Adipocyte (in vitro differentiated cells): ENCODE results near the gene ZNF48.

Experiments
- DNase-seq: peaks from one replicate; pipeline ENCODE4 v3.0.0-alpha.2; 2015; ENCODE audit warnings: low read depth
- H3K27me3 ChIP-seq: replicated peaks from 2 replicates; pipeline ENCODE4 v1.7.0; 2013; ENCODE audit warnings: mild to moderate bottlenecking, low read length, moderate library complexity; ENCODE audit not compliant: control insufficient read depth, insufficient read depth
- H3K36me3 ChIP-seq: 2 replicates; pipeline ENCODE4 v1.7.0; 2013; ENCODE audit warnings: low read length, mild to moderate bottlenecking, moderate library complexity; ENCODE audit not compliant: control insufficient read depth, insufficient read depth, severe bottlenecking
- H3K4me1 ChIP-seq: 2 replicates; pipeline ENCODE4 v1.7.0; 2013; ENCODE audit warnings: mild to moderate bottlenecking, low read length, moderate library complexity; ENCODE audit not compliant: control insufficient read depth, insufficient read depth
- H3K4me3 ChIP-seq: 2 replicates; pipeline ENCODE4 v1.7.0; 2013; ENCODE audit warnings: mild to moderate bottlenecking, low read length, moderate library complexity
- H3K9ac ChIP-seq: 2 replicates; pipeline ENCODE4 v1.7.0; 2013; ENCODE audit warnings: mild to moderate bottlenecking, low read length, moderate library complexity
- H3K9me3 ChIP-seq: 2 replicates; pipeline ENCODE4 v1.7.0; 2013; ENCODE audit warnings: mild to moderate bottlenecking, low read length, moderate library complexity; ENCODE audit not compliant: control insufficient read depth

Gene ZNF48

DNA sequence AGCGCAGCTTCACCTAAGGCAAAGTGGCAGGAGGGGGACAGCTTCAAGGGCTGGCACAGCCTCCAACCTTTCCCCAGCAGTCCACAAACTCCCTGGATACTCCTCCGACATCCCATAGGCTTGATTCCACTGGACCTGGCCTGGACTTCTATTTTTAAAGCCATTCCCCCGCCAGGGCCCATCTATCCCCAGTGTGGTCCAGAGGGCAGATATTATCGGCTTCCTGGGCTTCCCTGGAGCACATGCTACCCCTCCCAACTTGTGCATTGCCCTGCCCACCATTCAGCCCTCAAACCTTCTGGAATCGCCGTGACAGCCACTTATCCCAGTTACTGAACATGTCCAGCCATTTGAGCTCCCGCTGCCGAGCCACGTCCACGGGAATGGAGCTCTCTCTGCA lies 30.0 kb upstream of the ZNF48 start:
- no peak for DNase-seq
- Histone ChIP-seq H3K9me3 (no peaks in the 10 kb centered on the region), H3K27me3 (no peaks in the 10 kb centered on the region), H3K4me3 (no peak overlapping the region), H3K36me3 (peaks cover 36% of the 10 kb centered on the region), H3K9ac (no peak overlapping the region), H3K4me1 (peaks cover 17% of the 10 kb centered on the region)

DNA sequence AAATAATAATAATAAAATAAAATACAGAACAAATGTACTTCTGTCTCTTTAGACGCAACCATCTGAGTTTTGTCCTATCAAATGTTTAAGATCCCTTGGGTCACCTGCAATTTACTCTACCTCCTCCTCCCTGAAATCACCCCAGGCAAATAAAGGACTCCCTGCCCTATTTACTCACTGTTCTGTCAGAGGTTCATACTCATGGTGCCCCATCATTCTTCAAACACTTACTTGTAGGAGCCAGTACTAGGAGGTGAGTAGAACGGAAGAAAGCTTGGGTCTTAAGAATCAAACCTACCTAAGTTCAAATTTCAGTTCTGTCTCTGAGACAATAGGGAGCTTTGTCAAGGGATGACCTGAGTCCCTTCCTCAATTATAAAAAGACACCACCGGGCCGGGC lies 28.7 kb upstream of the ZNF48 start:
- Histone ChIP-seq H3K9me3 (no peaks in the 10 kb centered on the region), H3K36me3 (peaks cover 25% of the 10 kb centered on the region), H3K27me3 (no peaks in the 10 kb centered on the region), H3K9ac (no peak overlapping the region), H3K4me1 (peaks cover 21% of the 10 kb centered on the region), H3K4me3 (peak overlapping the region; percentile 89)
- no peak for DNase-seq

DNA sequence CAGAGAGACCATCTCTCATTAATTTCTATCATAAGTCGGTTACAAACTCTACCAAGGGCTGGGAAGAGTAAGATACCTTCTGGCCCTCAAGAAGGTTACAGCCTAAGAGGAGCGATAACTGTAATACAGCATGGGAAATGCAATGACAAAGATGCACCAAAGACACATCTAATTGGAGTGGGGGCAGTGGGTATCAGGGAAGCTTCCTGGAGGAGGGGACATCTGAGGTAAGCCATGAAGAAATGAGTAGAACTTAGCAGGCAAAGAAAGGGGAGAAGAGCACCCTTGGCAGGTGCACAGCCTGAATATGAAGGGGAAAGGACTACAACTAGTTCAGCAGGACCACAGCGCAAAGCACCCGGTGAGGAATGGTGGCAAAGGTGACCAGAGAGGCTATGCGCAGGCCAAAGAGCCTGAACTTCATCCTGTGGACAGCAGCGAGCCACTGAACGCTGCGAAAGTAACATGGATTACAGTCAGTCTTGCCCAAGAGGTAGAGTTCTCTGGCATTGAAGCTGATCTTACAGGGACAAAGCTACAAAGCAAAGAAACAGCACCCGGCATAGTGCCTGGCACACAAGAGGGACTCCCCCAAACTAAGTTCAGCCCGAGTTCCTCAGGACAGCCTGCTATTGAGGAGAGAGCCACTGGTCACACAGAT lies 27.7 kb upstream of the ZNF48 start:
- peaks cover 21% of the 10 kb centered on the region for H3K36me3 ChIP-seq
- peak overlapping the region; percentile 77 for H3K9ac ChIP-seq
- peaks cover 21% of the 10 kb centered on the region for H3K4me1 ChIP-seq
- no peaks in the 10 kb centered on the region for H3K27me3 ChIP-seq
- no peak for DNase-seq
- no peaks in the 10 kb centered on the region for H3K9me3 ChIP-seq
- peak overlapping the region; percentile 89 for H3K4me3 ChIP-seq

DNA sequence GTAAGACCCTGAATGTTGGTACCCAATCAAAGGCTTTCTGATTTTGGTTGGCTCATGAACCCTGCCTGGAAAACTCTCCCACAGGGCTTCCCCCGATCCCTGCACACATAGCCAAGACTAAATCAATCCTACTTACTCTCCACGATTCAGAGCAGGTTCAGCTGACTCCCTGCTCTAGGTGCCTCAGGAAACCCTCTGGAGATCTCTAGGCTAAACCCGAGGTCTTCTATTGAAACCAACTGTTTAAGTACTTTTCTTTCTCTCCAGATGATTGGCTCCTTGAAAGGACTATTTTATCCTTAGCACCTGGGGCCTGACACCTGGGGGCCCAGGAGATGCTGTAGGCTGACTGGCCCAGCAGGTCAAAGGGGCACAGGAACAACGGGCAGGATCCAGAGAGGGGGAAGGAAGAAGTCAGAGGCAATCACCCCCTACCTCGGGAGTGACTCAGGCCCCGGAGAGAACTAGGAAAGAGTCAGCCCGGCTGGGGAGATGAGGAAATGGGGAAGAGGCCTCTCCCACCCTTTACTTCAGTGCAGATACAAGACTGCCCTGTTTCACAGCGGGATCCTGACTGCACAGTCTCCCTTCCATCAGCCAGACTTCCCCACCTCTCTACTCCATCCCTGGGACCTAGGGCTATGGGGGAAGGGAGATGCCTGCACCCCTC lies 27.0 kb upstream of the ZNF48 start:
- peak; percentile 81 for DNase-seq

DNA sequence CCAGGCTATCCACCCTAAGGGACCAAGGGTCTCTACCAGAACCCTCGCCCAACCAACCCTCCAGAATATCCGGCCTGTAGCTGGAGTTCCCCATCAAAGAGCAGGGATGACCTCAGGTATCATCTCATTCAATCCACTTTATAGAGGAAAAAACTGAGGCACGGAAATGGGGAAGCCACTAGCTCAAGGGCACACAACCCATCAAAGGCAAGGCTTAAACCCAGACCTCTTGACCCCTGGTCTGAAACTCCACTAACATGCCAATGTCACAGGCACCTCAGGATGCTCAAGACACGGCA lies 26.5 kb upstream of the ZNF48 start:
- Histone ChIP-seq H3K4me3 (peak overlapping the region; percentile 89), H3K4me1 (peaks cover 21% of the 10 kb centered on the region), H3K9me3 (no peaks in the 10 kb centered on the region), H3K36me3 (peaks cover 15% of the 10 kb centered on the region), H3K27me3 (no peaks in the 10 kb centered on the region), H3K9ac (peak overlapping the region; percentile 77)
- DNase-seq: no peak

More for the DNA sequence above, 27.0 kb upstream of the ZNF48 start:
- peak overlapping the region; percentile 89 for H3K4me3 ChIP-seq
- peaks cover 21% of the 10 kb centered on the region for H3K4me1 ChIP-seq
- no peaks in the 10 kb centered on the region for H3K9me3 ChIP-seq
- H3K27me3 ChIP-seq: no peaks in the 10 kb centered on the region
- peaks cover 15% of the 10 kb centered on the region for H3K36me3 ChIP-seq
- peak overlapping the region; percentile 77 for H3K9ac ChIP-seq

DNA sequence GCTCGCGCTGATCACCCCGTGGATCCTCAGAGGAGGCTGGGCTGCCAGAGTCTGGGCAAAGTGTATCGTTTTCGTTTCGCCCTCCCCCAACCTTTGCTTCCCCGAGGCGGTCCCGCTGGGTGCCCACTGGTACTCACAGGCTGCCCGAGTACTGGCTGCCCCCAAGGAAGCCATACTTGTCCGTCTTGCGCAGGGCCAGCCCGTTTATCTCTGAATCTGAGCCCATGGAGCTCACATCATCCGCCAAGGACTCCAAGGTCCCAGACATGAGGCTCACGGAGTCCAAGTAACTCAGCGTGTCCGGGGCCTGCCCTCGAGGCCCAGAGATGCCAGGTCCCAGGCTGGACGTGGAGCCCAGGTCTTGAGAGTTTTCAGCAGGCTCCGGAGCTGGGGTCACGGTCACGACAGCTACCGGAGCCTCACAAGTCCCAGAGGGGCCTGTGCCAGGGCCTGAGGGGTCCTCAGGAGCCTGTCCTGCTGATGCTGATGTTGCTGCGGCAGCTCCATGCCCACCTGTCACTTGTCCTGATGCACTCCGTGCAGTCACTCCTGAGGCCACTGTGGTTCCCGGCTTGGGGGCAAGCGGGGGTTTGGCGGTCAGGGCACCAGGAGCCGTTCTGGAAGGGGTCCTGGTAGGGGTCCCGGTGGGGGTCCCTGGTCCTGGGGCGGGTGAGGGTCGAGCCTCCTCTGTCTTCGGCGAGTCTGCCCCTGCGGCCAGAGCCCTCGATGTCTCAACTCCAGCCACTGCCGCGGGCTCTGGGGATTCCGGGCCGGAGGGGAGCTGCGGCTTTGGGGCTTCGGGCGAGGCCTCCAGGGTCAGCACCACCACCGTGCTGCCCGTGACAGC lies 25.9 kb upstream of the ZNF48 start:
- Histone ChIP-seq H3K4me3 (peak overlapping the region; percentile 89), H3K27me3 (no peaks in the 10 kb centered on the region), H3K9me3 (no peaks in the 10 kb centered on the region), H3K4me1 (peaks cover 21% of the 10 kb centered on the region), H3K36me3 (peaks cover 15% of the 10 kb centered on the region), H3K9ac (peak overlapping the region; percentile 77)
- DNase-seq: peak; percentile 49

- Histone ChIP-seq H3K9me3 (no peaks in the 10 kb centered on the region), H3K36me3 (peaks cover 8% of the 10 kb centered on the region), H3K4me3 (peak overlapping the region; percentile 89), H3K27me3 (no peaks in the 10 kb centered on the region), H3K9ac (peak overlapping the region; percentile 77), H3K4me1 (peaks cover 21% of the 10 kb centered on the region)
- DNase-seq: no peak
Observed at GRCh38 chr16:30369938-30370455, 25.2 kb upstream of the ZNF48 start.

DNA sequence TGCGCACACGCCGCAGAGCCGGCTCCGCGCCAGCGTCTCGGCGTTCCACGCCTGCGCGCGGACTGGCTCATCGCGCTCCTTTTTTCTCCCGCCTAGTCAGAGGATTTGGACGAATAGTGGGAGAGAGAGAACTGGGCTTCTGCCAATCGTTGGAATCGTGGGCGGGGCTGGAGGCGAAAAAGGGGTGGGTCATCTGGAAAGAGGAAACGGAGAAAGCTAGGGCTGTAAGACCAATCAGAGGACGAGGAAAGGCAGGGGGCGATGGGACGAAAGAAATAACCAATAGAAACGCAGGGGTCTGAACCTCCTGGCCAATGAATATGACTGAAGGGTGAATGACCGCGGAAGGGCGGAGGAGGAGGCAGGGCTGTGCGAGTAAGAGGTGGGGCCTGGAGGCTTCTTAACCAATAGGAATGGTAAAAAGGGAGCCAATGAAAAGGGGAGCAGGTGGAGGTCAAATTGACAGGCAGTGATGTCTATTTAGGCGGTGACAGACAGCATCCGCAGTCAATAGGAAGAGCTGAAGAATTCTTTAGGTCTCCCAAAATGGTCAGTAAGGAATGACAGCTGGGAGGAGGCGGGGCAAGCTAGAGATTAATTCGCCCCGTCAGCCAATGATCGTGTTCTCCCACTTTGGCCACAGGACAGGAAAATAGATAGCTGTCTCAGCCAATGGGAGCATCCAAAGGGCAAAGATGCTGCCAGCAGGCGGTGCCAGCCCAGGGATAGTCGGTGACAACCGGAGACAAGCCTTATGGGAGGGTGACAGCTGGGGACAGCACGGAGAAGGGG lies 24.6 kb upstream of the ZNF48 start, which contains the start of gene TBC1D10B:
TSS of gene TBC1D10B (minus strand) at position 39 of the 792 bp plus-strand sequence. CDS start 311 bp downstream, outside the sequence.
- peak; percentile 100 for DNase-seq
- Histone ChIP-seq H3K9ac (peak within 1 kb of the TSS; percentile 87), H3K4me3 (peak within 1 kb of the TSS; percentile 89), H3K9me3 (no peaks in the 10 kb centered on the region), H3K4me1 (peaks cover 21% of the 10 kb centered on the region), H3K27me3 (no peaks in the 10 kb centered on the region), H3K36me3 (peaks cover 3% of the 10 kb centered on the region)

DNA sequence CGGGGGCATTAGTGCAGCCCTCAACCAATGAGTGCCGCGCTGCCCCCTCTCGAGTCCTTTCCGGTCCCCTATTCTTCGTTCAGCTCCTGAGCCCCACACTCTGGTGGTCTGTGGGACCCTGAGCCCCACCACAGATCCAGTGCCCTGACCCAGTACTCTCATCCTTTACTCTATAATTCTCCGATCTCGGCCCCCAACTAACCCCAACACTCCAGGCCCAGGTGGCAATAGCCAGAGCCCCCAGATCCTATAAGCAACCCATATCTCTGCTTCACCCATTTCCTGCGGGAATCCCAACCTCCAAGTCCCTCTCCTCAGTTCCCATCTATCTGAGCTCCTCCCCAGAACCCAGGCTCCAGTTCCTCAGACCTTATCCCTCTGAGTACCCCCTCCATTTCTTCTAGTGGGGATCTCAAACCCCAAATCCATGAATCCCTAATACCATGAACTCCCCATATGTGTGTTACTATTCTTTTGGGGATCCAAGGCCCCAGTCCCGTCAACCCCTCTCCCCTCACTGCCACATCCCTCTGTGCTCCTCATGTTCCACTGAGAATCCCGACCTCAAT lies 23.9 kb upstream of the ZNF48 start:
- peak overlapping the region; percentile 87 for H3K9ac ChIP-seq
- H3K4me1 ChIP-seq: peaks cover 21% of the 10 kb centered on the region
- H3K36me3 ChIP-seq: no peaks in the 10 kb centered on the region
- peak overlapping the region; percentile 79 for H3K4me3 ChIP-seq
- DNase-seq: no peak
- H3K27me3 ChIP-seq: no peaks in the 10 kb centered on the region
- no peaks in the 10 kb centered on the region for H3K9me3 ChIP-seq

- Histone ChIP-seq H3K4me1 (peaks cover 16% of the 10 kb centered on the region), H3K9me3 (no peaks in the 10 kb centered on the region), H3K4me3 (no peak overlapping the region), H3K36me3 (no peaks in the 10 kb centered on the region), H3K9ac (no peak overlapping the region), H3K27me3 (no peaks in the 10 kb centered on the region)
- no peak for DNase-seq
Observed at GRCh38 chr16:30372038-30372712, 23.0 kb upstream of the ZNF48 start.
